BJ (cell line): Measurements from ENCODE around the gene PAK3. TPM values are rescaled to one million over a fixed set of nuclear protein-coding genes. Genes with fewer than 3 reads are reported as not detected.

ENCODE experiments used
- CTCF ChIA-PET: fragments of 350-600 bp; formaldehyde crosslinking; extraction: SDS; loops from one replicate; lab custom pipeline; 2021; ENCODE audit warnings: antibody characterized with exemption, inconsistent platforms; lab: Yijun Ruan, JAX
- POLR2A ChIA-PET: fragments of 300-600 bp; sonication (Branson Sonifier 250); formaldehyde crosslinking; extraction: SDS; loops from one replicate; lab custom pipeline; 2021; ENCODE audit warnings: antibody characterized with exemption; lab: Charles Lee
- DNase-seq: peaks from one replicate; pipeline ENCODE4 v3.0.0-alpha.2; 2011; ENCODE audit warnings: low read depth
- H3K27me3 ChIP-seq: 2 replicates; pipeline ENCODE4 v1.6.0; 2011; ENCODE audit warnings: low read length; ENCODE audit not compliant: control insufficient read depth, insufficient read depth
- H3K36me3 ChIP-seq: 2 replicates; pipeline ENCODE4 v1.5.1; 2011; ENCODE audit warnings: low read length; ENCODE audit not compliant: control insufficient read depth, insufficient read depth
- H3K4me3 ChIP-seq: 2 replicates; pipeline ENCODE4 v1.5.1; 2011; ENCODE audit warnings: low read depth, mild to moderate bottlenecking, control low read depth, low read length
- polyA plus RNA-seq: library from polyadenylated mRNA; depleted of rRNA; stranded (reverse); fragments of >200 nt; gene quantifications from 2 replicates; pipeline ENCODE4 v1.2.3, GENCODE V29; 2011
- TF ChIP-seq, protein P1 (sequence below): IDR thresholded peaks from 2 replicates; pipeline ENCODE4 v1.5.1; 2011; ENCODE audit warnings: low read depth, mild to moderate bottlenecking, control low read depth, inconsistent platforms, low read length, moderate library complexity; ENCODE audit not compliant: insufficient read depth

The PAK3 gene
- polyA plus RNA-seq, 1 experiment: 0.16 TPM

DNA sequence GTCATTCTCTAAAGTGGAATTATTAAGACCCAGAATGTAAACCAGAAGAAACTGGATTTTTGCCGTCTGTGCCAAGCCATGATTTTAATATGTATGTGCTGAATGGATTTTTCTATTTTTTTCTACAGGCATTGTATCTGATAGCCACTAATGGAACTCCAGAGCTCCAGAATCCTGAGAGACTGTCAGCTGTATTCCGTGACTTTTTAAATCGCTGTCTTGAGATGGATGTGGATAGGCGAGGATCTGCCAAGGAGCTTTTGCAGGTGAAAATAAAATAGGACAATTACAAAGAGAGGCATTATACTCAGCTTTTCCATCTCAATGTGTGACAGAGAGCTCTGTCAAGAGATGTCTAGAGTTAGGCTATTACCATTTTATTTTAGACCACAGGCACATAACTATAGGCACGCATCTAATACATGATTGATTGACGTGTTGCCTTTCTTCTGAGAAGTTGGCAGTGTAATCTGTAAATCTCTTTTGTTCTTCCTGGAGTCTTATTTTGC, 120.4 kb downstream of the PAK3 start:
- POLR2A ChIA-PET: no interaction called here
- CTCF ChIA-PET: no interaction called here
- Histone ChIP-seq H3K36me3 (no peaks in the 10 kb centered on the region), H3K27me3 (no peaks in the 10 kb centered on the region), H3K4me3 (no peak overlapping the region)
- TF ChIP-seq, protein P1, sequence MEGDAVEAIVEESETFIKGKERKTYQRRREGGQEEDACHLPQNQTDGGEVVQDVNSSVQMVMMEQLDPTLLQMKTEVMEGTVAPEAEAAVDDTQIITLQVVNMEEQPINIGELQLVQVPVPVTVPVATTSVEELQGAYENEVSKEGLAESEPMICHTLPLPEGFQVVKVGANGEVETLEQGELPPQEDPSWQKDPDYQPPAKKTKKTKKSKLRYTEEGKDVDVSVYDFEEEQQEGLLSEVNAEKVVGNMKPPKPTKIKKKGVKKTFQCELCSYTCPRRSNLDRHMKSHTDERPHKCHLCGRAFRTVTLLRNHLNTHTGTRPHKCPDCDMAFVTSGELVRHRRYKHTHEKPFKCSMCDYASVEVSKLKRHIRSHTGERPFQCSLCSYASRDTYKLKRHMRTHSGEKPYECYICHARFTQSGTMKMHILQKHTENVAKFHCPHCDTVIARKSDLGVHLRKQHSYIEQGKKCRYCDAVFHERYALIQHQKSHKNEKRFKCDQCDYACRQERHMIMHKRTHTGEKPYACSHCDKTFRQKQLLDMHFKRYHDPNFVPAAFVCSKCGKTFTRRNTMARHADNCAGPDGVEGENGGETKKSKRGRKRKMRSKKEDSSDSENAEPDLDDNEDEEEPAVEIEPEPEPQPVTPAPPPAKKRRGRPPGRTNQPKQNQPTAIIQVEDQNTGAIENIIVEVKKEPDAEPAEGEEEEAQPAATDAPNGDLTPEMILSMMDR: no peak
- DNase-seq: no peak

DNA sequence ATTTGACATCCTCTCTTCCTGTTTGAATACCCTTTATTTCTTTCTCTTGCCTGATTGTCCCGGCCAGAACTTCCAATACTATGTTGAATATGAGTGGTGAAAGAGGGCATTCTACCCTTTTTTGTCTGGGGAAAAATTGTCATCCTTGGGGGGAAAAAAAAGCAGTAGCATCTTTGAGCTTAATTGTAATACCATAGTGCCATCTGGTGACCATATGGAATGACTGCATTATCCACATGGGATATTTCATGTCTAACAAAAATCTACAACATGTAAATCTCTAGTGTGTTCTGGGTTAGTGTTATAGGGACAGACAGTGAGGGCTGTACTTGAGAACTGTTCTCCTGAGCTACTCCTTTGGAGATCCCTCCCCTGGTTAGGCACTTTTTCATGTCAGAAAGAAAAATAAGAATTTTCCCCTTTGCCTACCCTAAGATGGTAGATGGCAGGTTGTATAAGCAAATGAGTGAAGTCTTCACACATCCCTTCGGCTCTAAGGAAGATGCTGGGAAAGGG, 148.3 kb downstream of the PAK3 start:
- TF ChIP-seq, protein P1: peak; percentile 27
- no peak for DNase-seq
- Histone ChIP-seq H3K36me3 (no peaks in the 10 kb centered on the region), H3K4me3 (no peak overlapping the region), H3K27me3 (no peaks in the 10 kb centered on the region; the same call in 1 of the 2 replicates)
- ChIA-PET CTCF (interaction anchor here (0.8 to 2.0 kb wide), 4 partner anchors 259 to 643 kb away, joined by 3 to 8 read pairs (median 4); no protein-coding TSS in a partner anchor), POLR2A (no interaction called here)

DNA sequence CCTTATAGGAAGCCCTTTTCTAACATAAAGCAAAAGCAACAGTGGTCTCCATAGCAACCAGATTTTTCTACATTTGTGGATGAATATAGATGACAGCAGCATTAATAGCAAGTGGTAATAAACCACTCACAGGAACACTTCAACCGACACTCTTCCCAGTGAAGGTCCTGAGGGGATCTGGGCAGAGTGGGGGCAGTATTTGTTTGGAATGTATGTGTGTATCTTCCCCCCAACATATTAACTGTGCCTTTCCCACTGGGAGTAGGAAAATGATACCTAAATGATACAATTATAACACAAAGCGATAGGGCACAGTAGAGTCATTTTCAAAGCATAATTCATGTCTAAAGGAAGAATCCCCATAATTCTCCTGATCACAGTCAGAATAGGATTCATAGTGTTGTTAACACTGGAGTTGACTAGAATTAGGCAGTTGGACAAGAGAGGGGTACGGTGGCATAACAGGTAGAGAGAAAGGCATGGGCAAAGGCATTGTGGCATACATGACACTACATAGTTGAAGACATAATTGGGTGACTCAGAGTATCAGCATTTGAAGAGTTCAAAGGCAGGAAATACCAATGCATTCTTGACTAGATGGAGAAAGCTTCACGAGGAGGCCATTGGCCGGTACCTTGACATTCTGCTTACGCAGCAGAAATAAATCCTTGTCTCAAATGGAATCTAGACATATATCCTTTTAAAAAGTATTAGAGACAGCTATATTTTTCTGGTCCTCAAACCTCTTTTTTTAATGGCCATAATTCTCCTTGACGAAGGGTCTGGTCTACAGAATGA, 159.1 kb downstream of the PAK3 start:
- DNase-seq: no peak
- no peaks in the 10 kb centered on the region for H3K36me3 ChIP-seq
- POLR2A ChIA-PET: no interaction called here
- no peaks in the 10 kb centered on the region for H3K27me3 ChIP-seq
- CTCF ChIA-PET: no interaction called here
- H3K4me3 ChIP-seq: no peak overlapping the region
- TF ChIP-seq, protein P1: no peak

DNA sequence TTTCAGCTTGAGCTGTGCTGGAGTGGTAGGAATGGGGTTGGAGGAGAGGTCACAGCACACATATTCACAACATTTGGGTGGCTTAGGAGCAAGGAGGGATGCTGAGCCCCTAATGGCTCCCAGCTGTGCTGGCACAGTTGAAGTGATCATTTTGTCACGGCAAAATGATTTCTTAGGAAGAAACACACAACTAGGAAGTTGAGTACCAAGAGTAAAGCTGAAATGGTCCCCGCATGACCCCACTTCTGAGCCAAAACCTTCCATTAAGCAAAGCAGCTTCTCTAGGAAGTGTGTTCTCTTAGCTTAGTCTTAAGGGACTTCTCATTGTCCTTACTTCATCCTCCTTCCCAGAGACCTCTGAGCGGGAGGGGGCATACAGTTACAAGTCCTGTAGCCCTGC, 161.7 kb downstream of the PAK3 start:
- H3K4me3 ChIP-seq: no peak overlapping the region
- H3K36me3 ChIP-seq: no peaks in the 10 kb centered on the region
- CTCF ChIA-PET: no interaction called here
- POLR2A ChIA-PET: no interaction called here
- TF ChIP-seq, protein P1: no peak
- DNase-seq: no peak
- no peaks in the 10 kb centered on the region for H3K27me3 ChIP-seq

DNA sequence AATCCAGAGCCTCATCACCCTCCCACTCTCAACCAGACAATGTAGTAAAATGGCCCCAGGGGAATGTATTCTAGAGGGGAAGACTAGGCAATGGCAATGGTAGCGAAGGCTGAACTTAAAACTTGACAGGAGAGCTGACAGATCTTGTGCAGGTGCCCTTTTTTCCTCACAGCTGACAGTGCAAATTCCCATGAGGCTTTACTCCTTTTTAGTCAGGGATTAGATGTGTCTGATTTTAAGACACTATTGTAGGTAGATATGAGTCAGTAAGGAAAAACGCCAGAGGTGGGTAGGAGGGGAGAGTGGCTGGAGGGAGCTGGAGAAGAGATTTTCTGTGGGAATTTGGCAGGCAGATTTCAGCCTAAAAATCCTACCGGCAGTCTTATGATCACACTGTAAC, 163.6 kb downstream of the PAK3 start:
- TF ChIP-seq, protein P1: no peak
- ChIA-PET CTCF (no interaction called here), POLR2A (no interaction called here)
- Histone ChIP-seq H3K4me3 (no peak overlapping the region), H3K27me3 (no peaks in the 10 kb centered on the region), H3K36me3 (no peaks in the 10 kb centered on the region)
- no peak for DNase-seq
